ENCODE measurements around the gene SKP1. TPM values are rescaled to one million over a fixed set of nuclear protein-coding genes. Genes with fewer than 3 reads are reported as not detected.

The SKP1 gene
- total RNA-seq, 1 donor from 2014 or later = 207 TPM

GRCh38 chr5:134113902-134114875 lies 62.6 kb downstream of the SKP1 start, which contains the start of gene TCF7:
TCF7 (plus strand) TSS chr5:134114681; CDS start chr5:134114907, 226 bp downstream.
- intact Hi-C loops (cut with micrococcal nuclease) = loop anchor here (1.0 to 2.0 kb wide), 2 partner anchors 13 to 18 kb away; no protein-coding TSS in a partner anchor

- intact Hi-C loops (cut with micrococcal nuclease) = no loop called here
Measured at GRCh38 chr5:134113363-134113889, 63.3 kb downstream of the SKP1 start.

GRCh38 chr5:134112726-134113362 lies 63.9 kb downstream of the SKP1 start:
- intact Hi-C loops (cut with micrococcal nuclease) = no loop called here

GRCh38 chr5:134111741-134112647 lies 64.8 kb downstream of the SKP1 start:
- intact Hi-C loops (cut with micrococcal nuclease) = no loop called here

GRCh38 chr5:134110382-134110781 lies 66.4 kb downstream of the SKP1 start:
- intact Hi-C loops (cut with micrococcal nuclease) = no loop called here

- intact Hi-C loops (cut with micrococcal nuclease) = no loop called here
Measured at GRCh38 chr5:134107779-134108178, 69.0 kb downstream of the SKP1 start.

- intact Hi-C loops (cut with micrococcal nuclease) = no loop called here
Measured at GRCh38 chr5:134106991-134107701, 69.6 kb downstream of the SKP1 start.

- intact Hi-C loops (cut with micrococcal nuclease) = no loop called here
Measured at GRCh38 chr5:134103998-134104654, 72.6 kb downstream of the SKP1 start.

GRCh38 chr5:134103397-134103796 lies 73.4 kb downstream of the SKP1 start:
- intact Hi-C loops (cut with micrococcal nuclease) = no loop called here

- intact Hi-C loops (cut with micrococcal nuclease) = loop anchor here (2.0 kb wide), 1 partner anchor 13 kb away; the partner anchor contains the start of gene TCF7
Measured at GRCh38 chr5:134101686-134102439, 74.9 kb downstream of the SKP1 start.

GRCh38 chr5:134100283-134101091 lies 76.3 kb downstream of the SKP1 start:
- intact Hi-C loops (cut with micrococcal nuclease) = loop anchor here (1.0 to 2.0 kb wide), 4 partner anchors 13 to 61 kb away; partner anchors contain the start of gene TCF7

GRCh38 chr5:134099939-134100282 lies 76.8 kb downstream of the SKP1 start:
- intact Hi-C loops (cut with micrococcal nuclease) = loop anchor here (1.0 to 2.0 kb wide), 4 partner anchors 13 to 61 kb away; partner anchors contain the start of gene TCF7

GRCh38 chr5:134099288-134099872 lies 77.4 kb downstream of the SKP1 start:
- intact Hi-C loops (cut with micrococcal nuclease) = no loop called here

Data from T-helper 2 cell treated with Interferon-gamma antibody and Interleukin-4, amounts not matched to agents 100 ng/mL and 5 ng/mL, for 36 hours (primary cell).